ENCODE measurements around the gene TMEM229A. TPM values are rescaled to one million over a fixed set of nuclear protein-coding genes. Genes with fewer than 3 reads are reported as not detected.

The TMEM229A gene
- total RNA-seq = not detected in 2 replicates

DNA sequence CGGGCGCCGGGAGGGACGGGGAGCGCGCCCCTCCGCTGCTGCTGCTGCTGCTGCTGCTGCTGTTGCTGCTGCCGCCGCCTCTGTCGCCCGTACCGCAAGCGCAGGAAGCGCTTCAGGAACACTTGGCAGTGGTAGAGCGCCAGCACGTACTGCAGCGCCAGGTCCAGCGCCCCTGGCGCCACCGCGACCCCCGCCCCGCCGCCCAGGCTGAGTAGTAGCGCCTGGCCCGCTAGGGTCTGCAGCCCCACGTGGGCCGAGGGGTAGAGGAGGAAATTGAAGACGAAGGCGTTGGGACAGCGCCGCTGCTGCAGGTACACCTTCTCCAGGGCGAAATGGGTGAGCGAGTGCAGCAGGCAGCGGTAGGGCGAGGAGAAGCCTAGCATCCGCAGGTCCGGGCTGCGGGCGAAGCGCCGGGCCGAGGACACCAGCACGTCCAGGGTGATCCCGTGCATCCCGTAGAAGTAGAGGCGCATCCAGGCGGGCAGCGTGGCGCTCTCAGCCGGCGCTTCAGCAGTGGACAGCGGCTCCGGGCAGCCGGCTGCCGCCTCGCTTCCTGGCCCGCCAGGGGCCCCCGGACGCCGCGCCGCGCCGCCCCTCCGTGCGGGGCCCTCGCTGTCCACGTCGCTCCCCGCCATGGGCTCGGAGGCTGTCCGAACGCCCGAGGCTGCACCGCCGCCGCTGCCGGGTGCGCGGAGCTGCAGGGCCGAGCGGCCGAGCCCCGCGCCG, at the start of gene TMEM229A:
Gene TMEM229A, minus strand, starts transcription at position 699 of the 726 bp plus-strand sequence. Its CDS starts 64 bp downstream, at position 635.

Other genes with a start within 250 kb of the TMEM229A start
- gene HYAL4, start 187.9 kb downstream of the TMEM229A start, total RNA-seq = under 0.01 and 0.14 TPM in 2 replicates
- not detected in 2 replicates for gene SPAM1, start 107.8 kb downstream of the TMEM229A start, total RNA-seq

Data from nasal cavity respiratory epithelium epithelial cell of viscerocranial mucosa (primary cell).